HG02642 (cell line): Measurements from ENCODE around the gene SLC12A7.

Source experiments
- ATAC-seq: cut with Tn5 transposase; IDR thresholded peaks from one replicate; pipeline ENCODE4 v1.9.1; 2021; ENCODE audit warnings: mild to moderate bottlenecking; ENCODE audit not compliant: unreplicated experiment, poor library complexity

The SLC12A7 gene

GRCh38 chr5:1042626-1043025, 69.2 kb downstream of the SLC12A7 start:
- no peak for ATAC-seq

DNA sequence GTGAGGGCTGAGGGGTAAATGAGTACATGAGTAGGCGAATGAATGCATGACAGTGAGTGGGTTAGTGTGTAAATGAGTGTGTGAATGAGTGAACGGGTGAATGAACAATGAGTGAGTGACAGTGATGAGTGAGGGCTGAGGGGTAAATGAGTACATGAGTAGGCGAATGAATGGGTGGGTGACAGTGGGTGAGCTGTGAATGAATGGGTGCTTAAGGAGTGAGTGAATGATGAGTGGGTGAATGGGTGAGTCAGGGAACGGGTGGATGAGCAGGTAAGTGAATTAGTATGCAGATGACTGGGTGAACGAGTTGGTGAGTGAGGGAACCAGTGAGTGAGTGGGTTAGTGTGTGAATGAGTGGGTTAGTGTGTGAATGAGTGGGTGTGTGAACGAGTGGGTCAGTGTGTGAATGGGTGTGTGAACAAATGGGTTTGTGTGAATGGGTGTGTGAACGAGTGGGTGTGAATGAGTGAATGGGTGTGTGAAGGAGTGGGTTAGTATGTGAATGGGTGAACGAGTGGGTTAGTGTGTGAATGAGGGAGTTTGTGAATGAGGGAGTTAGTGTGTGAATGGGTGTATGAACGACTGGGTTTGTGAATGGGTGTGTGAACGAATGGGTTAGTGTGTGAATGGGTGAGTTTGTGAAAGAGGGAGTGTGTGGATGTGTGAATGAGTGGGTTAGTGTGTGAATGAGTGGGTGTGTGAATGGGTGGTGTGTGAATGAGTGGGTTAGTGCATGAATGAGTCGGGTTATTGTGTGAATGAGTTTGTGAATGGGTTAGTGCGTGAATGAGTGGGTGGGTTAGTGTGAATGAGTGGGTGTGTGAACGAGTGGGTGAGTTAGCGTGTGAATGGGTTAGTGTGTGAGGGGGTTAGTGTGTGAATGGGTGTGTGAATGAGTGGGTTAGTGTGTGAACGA, 70.4 kb downstream of the SLC12A7 start:
- ATAC-seq: no peak

GRCh38 chr5:1040571-1040970, 71.3 kb downstream of the SLC12A7 start:
- ATAC-seq: no peak

DNA sequence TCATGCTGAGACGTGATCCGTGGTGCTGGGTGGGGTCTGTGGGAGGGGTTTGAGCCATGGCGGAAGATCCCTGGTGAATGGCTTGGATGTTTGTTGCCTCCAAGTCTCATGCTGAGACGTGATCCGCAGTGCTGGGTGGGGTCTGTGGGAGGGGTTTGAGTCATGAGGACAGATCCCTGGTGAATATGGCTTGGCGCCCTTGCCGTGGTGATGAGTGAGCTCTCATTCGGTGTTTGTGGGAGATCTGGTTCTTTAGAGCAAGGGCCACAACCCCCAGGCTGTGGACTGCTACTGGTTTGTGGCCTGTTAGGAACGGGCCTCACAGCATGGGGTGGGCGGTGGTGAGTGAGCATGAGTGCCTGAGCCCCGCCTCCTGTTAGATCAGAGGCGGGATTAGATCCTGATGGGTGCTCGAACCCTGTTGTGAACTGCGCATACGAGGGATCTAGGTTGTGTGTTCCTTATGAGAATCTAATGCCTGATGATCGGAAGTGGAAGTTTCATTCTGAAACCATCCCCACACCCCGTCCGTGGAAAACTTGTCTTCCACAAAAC, 72.1 kb downstream of the SLC12A7 start:
- ATAC-seq: no peak

- ATAC-seq: no peak
These were observed 72.7 kb downstream of the SLC12A7 start for GRCh38 chr5:1039210-1039548.

- no peak for ATAC-seq
These were observed 73.2 kb downstream of the SLC12A7 start for GRCh38 chr5:1038417-1039209.

GRCh38 chr5:1037671-1038416, 74.0 kb downstream of the SLC12A7 start:
- no peak for ATAC-seq

GRCh38 chr5:1037123-1037670, 74.7 kb downstream of the SLC12A7 start:
- no peak for ATAC-seq

- no peak for ATAC-seq
These were observed 75.2 kb downstream of the SLC12A7 start for GRCh38 chr5:1036504-1037122.

- ATAC-seq: no peak
These were observed 76.2 kb downstream of the SLC12A7 start for GRCh38 chr5:1035421-1036405.

GRCh38 chr5:1034986-1035385, 76.9 kb downstream of the SLC12A7 start:
- ATAC-seq: no peak

DNA sequence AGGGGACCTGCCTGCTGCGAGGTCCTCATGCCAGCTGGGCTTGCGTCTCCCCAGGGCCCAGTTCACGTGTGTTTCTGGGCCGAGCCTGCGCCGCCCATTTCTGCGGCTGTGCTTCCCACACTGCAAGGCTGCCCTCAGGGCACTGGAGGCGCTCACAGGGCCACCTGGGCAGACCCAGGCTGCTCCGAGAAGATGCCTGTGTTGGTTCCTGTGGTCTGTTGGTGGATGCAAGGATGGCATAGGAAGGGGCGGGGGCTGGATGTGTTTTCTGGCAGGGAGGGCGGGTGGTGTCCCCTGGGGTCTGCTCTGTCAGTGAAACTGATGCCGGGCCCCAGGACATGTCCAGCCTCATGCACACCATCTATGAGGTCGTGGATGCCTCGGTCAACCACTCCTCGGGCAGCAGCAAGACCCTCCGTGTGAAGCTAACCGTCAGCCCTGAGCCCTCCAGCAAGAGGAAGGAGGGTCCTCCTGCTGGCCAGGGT, 77.4 kb downstream of the SLC12A7 start:
- no peak for ATAC-seq

- ATAC-seq: no peak
These were observed 78.0 kb downstream of the SLC12A7 start for GRCh38 chr5:1033606-1034420.

DNA sequence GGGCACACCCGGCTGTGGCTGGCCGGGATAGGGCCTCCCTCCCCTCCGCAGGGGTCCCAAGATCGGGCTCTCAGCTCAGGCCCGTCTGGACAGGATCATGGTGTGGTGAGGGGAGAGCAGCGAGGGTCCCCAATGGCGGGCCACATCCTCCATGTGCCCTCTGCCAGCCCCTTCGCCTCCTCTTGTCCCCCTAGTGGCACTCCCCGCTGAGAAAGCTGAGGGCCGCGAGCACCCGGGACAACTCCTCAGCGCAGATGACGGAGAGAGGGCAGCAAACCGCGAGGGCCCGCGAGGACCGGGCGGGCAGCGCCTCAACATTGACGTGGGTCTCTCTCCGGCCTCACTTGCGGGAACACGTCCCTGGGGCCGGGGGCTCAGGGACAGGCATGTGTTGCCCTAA, 78.7 kb downstream of the SLC12A7 start:
- ATAC-seq: no peak

- ATAC-seq: no peak
These were observed 79.3 kb downstream of the SLC12A7 start for GRCh38 chr5:1032551-1033027.

DNA sequence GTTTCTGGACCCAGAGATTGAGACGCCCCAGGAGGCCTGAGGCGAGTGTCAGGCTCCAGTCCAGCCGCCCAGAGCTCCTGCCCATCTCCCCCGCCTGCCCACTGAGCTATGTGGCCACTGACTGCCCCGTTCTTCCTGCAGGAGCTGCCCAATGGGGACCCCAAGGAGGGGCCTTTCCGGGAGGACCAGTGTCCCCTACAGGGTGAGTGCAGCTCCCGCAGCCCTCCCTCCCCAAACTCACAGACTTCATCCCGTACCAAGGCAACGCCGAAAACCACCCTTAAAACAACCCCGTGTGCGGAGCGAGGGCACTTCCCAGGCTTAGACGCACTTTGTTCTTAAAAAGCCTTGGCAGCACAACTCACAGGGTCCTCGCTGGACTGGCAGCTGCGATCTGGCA, 79.9 kb downstream of the SLC12A7 start:
- no peak for ATAC-seq

- ATAC-seq: no peak
These were observed 80.4 kb downstream of the SLC12A7 start for GRCh38 chr5:1031306-1031959.
